NCI-H146 treated with DMSO at 0.1 percent for 48 hours (cell line): ENCODE results near the gene ATP8A2.

Experiments
- DNase-seq: peaks from one replicate; lab custom pipeline; 2025; ENCODE audit not compliant: unreplicated experiment; lab: John Stamatoyannopoulos, UW

Gene ATP8A2

GRCh38 chr13:25906191-25906661, 534.5 kb downstream of the ATP8A2 start:
- no peak for DNase-seq

DNA sequence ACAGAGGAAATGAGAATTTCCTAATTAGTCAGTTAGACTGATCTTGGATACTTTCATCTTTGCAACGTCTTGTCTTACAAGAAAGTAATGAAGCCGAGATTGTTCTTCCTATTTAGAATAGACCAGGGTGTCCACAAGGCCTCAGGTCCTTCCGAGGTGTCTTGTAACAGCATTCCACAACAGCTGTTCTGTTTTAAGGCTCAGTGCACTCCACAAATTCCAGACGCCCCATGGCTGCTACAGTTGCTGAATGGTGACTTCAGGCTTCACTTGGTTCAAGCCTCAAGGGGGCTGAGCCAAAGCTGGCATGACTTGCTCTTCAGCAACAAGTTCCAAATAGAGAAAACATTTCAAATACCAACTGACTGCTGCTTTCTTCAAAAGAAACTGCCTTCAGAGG, 536.6 kb downstream of the ATP8A2 start:
- no peak for DNase-seq

DNA sequence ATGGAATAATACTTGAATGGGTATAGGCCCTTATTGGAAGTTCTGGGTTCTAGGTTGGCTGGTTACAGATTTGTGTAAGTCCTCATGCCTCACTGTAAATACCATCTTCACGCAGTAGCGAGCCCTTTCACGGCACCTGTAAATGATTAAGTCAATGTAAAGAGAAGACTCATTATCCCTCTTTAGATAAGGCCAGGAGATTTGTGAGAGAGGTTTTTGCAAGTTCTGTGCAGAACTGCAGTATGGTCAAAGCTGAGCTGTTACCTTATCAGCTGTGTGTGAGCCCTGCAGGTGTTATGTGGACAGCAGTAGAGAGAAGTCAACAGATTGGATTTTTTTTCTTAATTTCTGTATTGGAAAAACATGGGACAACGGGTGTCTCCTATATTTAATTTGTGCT, 538.5 kb downstream of the ATP8A2 start:
- DNase-seq, result no peak

- no peak for DNase-seq
Measured at GRCh38 chr13:25910991-25911419, 539.2 kb downstream of the ATP8A2 start.

DNA sequence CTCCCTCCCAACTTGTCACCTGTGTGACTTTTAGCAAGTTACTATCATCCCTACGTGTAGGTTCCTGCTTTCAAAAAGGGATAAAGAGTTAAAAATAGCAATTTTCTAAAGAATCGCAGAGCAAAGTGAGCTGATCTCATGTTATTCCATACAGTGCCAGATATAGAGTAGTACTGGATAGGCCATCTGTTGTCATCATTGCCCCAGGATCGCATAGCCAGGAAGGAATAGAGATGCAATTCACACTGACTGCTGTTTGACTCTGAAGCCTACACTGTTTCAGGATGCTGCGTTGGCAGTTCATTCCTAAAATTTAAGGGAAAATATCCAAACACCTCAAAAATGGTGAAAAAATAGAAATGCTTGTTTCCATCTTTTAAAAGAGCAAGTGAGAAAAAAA, 541.2 kb downstream of the ATP8A2 start:
- DNase-seq, result no peak

- DNase-seq, result no peak
Measured at GRCh38 chr13:25915840-25916518, 544.2 kb downstream of the ATP8A2 start.

GRCh38 chr13:25920277-25920676, 548.5 kb downstream of the ATP8A2 start:
- no peak for DNase-seq

DNA sequence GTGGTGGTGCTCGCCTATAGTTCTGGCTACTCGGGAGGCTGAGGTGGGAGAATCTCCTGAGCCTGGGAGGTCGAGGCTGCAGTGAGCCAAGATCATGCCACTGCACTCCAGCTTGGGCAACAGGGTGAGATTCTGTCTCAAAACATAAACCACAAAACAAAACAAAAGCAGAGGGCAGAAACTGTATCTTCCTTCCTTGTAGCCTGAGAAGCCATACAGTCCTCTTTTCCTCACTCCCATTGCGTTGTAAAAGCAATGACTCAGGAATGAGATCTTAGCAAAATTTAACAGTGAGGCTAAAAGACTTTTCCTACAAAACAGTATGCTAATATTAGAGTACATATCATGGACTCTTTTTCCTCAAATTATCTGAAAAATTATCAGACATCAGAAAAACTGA, 549.2 kb downstream of the ATP8A2 start:
- DNase-seq, result no peak

- no peak for DNase-seq
Measured at GRCh38 chr13:25922376-25922775, 550.6 kb downstream of the ATP8A2 start.

- DNase-seq, result no peak
Measured at GRCh38 chr13:25923217-25924085, 551.7 kb downstream of the ATP8A2 start.

DNA sequence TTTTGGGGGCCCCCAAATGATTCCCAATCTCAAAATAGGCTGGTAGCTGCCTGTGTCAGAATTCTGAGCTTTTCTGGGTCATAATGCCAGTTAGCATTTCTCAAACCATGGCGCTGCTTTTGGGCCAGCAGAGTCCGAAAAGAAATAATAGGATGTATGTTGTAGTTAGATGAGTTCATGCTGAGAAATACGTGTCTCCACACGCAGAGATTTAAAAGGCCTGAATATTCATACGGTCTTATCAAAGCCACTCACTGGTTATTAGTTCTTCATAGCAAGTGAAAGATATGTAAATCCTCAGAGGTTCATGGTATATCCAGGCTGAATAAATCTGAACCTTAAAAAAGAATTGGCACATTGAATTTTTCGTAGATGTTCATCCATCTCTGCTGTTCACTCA, 555.6 kb downstream of the ATP8A2 start:
- DNase-seq, result no peak

DNA sequence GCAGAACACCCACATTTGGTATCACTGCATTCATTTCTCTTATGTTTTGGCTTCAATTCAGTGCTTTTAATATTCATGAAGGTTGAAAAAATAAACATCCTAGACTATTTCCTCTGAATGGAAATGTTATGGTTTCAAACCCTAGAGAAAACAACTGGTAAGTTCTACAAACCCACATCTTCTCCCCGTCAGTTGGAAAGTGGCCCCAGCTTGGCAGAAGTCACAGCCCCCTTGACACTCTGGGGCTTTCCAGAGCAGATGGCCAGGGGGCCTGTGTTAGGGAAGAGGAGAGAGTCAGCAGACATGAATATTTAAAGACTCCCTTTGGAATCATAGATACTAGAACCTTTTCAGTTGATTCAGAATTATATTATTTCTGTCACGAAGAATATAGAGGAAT, 556.2 kb downstream of the ATP8A2 start:
- no peak for DNase-seq

GRCh38 chr13:25928941-25929505, 557.2 kb downstream of the ATP8A2 start:
- no peak for DNase-seq

GRCh38 chr13:25929816-25930215, 558.0 kb downstream of the ATP8A2 start:
- no peak for DNase-seq

GRCh38 chr13:25930653-25931052, 558.9 kb downstream of the ATP8A2 start:
- DNase-seq, result no peak

DNA sequence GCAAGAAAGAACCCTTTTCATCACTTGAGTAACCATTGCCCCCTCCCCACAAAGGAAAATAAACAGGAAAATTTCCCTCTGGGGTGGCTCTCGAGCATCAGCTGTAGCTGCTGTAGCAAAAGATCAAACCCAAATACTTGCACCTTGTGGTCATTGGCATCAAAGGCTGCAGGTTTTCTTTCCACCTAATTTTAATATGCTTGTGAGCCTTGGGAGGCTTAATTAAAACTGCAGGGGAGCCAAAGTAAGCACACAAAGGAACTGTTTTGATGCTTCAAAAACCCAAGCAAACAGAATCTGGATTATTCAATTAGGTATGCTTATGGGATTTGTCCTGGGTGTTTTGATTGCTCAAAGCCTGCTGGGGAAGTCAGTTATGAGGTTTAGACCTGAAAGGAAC, 560.6 kb downstream of the ATP8A2 start:
- no peak for DNase-seq

- DNase-seq, result no peak
Measured at GRCh38 chr13:25933520-25933919, 561.7 kb downstream of the ATP8A2 start.

DNA sequence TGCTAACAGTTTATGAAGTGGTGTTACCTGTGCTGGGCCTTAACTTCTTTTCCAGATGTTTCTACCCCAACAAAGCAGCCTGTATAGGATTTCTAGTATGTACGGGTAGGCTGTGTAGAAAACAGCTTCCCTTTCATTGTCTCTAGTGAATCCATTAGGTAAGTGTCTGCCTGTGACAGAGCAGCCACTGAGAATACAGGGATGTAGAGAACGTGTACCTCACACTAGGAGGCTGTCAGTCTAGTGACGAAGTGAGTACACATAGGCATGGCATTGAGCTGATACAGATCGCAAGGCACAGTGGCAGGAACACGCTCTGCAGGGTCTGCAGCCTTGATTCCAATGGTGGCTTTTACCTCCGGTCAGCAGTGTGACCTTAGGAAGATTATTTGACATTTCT, 562.4 kb downstream of the ATP8A2 start:
- no peak for DNase-seq

- no peak for DNase-seq
Measured at GRCh38 chr13:25939961-25940687, 568.4 kb downstream of the ATP8A2 start.

DNA sequence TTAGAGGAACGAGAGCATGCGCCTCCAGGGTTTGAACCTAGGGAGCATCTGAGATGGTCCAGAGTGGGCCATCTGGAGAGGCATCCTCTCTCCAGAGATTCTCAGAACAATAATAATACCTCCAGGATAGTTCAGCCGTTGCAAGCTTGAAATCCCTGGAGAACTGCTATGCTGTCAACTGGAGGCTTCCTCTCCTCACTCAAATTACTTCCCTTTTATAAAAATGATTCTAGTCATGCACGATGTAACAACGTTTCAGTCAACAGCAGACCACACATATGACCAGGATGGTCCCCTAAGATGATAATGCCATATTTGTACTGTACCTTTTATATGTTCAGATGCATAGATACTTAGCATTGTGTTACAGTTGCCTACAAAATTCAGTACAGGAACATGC, 571.3 kb downstream of the ATP8A2 start:
- no peak for DNase-seq

GRCh38 chr13:25943658-25944057, 571.9 kb downstream of the ATP8A2 start:
- DNase-seq, result no peak
